Articular chondrocyte of knee joint (primary cell): ENCODE measurements around the gene DMRTB1. TPM values are rescaled to one million over a fixed set of nuclear protein-coding genes. Genes with fewer than 3 reads are reported as not detected.

ENCODE experiments used
- total RNA-seq: library from RNA; depleted of rRNA; stranded (reverse); fragments of >200 nt; gene quantifications from 2 replicates; pipeline ENCODE4 v1.2.3, GENCODE V29; 2012

DMRTB1 gene
- not detected in 2 replicates for total RNA-seq

GRCh38 chr1:53459321-53460175, at the start of gene DMRTB1:
Gene DMRTB1, plus strand, starts transcription at chr1:53459399. Its CDS starts 55 bp downstream, at chr1:53459454.

Other genes starting within 250 kb of the DMRTB1 start
- 55.3 and 69.9 TPM in 2 replicates for gene CZIB, start 238.8 kb upstream of the DMRTB1 start, total RNA-seq
- gene MAGOH, start 220.9 kb upstream of the DMRTB1 start, total RNA-seq, result 27.2 and 27.4 TPM in 2 replicates
- gene LRP8, start 131.3 kb upstream of the DMRTB1 start, total RNA-seq, result 13.7 and 15.7 TPM in 2 replicates